HG03045 (cell line): ENCODE measurements around the gene PTPRD.
"Not testable (repeated sequence)": the region's sequence is repeated elsewhere in the genome, so short reads cannot be mapped to it uniquely, and the experiment has no call there.

Experiments used
- ATAC-seq: cut with Tn5 transposase; IDR thresholded peaks from one replicate; pipeline ENCODE4 v1.9.1; 2021; ENCODE audit warnings: mild to moderate bottlenecking, moderate library complexity; ENCODE audit not compliant: unreplicated experiment

PTPRD gene

DNA sequence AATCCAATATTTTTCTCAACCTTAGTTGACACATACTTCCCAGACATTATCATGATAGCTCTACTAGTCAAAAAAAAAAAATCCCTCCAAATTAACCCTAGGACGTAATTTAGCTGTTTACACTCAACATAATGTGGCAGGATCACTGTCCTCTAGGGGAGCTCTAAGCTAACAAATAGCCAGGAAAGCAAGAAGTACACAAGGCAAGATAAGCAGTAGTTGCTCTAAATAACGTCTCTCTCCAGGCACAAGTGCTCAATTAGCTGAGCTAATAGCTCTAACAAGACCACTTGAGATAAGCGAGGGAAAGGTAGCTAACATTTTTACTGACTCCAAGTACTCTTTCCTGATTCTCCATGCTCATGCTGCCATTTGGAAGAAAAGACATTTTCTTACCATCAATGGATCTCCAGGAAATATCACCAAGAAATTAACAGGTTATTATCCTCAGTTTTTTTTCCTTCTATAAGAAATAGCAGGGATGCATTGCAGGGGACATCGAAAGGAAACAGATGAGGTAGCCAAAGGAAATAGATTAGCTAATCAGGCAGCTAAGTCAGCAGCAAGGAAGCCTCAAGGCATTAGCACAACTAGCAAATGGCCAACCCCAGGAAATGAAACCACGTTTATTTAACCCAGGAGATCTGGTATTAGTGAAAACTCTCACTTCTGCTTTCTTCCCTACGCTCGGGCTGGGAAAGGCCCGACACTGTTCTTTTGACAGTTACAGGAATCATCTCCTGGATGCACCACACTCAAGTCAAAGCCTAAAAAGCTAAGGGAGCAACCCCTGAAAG is 614.1 kb downstream of the PTPRD start:
- ATAC-seq, result no peak

- no peak for ATAC-seq
Observed at GRCh38 chr9:9997585-9997984, 615.2 kb downstream of the PTPRD start.

GRCh38 chr9:9996259-9996658 is 616.5 kb downstream of the PTPRD start:
- ATAC-seq, result no peak

DNA sequence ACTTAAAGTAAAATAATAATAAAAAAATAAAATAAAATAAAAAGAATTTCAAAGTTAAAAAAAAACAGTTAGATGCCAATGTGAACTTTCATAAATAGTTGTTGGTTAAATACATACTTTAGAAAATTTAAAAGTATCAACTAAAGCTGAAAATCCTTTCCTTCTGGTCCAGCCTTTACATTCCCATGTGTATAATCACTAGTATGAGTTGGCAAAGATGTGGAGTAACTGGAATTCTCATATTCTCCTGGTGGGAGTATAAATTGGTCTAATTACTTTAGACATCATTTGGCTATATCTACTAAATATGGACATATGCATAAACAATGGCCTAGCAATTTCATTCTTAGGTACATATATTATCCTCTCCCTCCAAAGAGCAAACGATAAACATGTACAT is 619.9 kb downstream of the PTPRD start:
- ATAC-seq, result no peak

GRCh38 chr9:9973062-9973461 is 639.7 kb downstream of the PTPRD start:
- ATAC-seq, result no peak

DNA sequence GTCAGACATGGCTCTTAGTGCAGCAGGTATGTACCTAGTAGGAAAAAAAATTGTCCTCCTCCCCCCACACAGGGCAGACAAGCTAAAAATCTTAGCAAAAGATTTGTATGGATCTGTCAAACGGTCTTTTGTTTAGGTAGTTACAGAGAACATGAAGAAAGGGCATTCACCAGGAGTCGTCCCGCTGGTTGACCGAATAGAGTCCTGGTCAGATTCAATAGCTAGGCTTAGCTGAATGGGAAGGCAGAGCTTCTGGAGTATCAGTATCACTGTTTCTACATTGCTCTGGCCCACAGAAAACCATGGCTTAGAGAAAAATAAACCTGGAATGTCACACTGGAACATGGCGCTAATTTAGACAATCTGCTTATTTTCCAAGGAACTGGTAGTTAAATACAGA is 642.3 kb downstream of the PTPRD start:
- no peak for ATAC-seq

GRCh38 chr9:9963841-9964240 is 649.0 kb downstream of the PTPRD start:
- ATAC-seq, result no peak

- no peak for ATAC-seq
Observed at GRCh38 chr9:9961934-9962333, 650.9 kb downstream of the PTPRD start.

DNA sequence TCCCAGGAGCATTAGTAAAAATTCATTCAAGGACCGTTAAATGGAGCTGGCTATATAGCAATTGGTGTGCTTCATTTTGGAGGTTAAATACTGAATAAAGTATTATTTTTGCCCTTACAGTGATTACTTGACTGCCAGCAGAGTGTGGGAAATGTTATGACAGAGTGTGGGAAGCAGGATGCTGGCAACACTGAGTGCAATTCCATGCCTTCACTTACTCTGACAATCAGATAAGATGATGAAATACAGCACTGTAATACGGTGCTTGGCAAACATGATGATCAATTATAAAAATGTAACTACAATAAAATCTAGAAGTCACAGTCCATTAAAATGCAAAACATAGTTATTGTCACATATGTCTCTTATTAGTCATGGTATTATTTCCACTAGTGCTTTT is 651.3 kb downstream of the PTPRD start:
- no peak for ATAC-seq

DNA sequence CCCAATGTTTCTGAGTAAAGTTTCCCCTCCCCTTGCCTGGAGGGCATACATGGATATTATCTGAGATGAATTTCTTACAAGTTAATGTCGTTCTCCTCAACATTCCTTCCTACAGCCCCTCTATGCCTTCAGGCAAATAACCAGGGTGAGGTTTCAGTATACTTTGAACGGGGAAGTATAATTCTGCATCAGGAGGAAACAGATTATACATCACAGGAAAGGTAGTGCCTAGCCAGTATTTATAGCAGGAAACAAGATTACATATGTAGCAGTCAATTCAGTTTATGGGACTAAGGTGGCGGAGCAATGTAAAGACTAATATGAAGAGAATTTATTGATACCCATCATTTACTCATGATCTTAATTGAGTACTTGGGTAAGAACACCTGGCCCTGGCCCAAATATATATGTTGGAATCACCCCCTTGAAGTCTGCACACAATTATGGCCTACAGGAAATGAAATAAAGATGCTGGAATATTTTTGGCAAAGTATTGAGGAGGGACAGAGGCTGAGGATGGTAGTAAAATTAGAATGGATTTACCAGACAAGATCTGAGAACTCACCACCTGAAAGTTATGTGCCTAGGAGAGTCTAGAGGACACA is 661.1 kb downstream of the PTPRD start:
- no peak for ATAC-seq

- no peak for ATAC-seq
Observed at GRCh38 chr9:9950813-9951212, 662.0 kb downstream of the PTPRD start.

- no peak for ATAC-seq
Observed at GRCh38 chr9:9949978-9950377, 662.8 kb downstream of the PTPRD start.

DNA sequence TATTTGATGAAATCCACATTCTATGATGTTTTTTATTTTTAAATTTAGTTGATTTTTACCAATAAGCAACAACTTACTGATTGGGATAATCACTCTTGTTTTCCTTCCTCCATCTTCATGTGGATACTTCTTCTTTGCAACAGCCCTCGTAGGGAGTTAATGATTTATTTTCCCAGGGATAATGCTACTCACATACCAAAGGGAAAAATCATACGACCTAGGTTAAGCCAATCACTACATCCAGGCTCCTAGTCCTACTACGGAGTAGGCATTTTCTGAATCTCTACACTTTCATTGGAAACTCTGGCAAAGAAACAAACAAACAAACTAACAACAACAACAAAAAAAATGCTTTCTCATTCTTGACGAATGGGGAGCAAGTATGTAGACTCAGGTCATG is 663.4 kb downstream of the PTPRD start:
- ATAC-seq, result no peak

DNA sequence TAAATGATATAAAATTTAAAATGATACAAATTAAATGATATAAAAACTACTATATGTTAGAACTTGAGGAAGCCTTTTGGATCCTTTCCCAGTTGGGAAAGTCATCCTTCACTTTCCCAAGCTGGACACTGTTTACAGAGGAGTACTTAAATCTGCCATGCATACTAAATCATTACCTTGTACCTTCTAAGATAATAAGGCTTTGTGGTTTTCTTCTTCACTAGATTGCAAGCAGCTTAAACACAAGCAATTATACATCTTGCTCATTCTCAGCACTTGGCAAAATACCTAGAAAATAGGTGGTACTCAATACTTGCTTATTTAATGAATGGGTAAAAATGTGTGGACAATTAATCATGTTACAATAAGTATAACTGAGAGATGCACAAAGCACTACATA is 666.8 kb downstream of the PTPRD start:
- no peak for ATAC-seq

GRCh38 chr9:9942764-9943424 is 669.9 kb downstream of the PTPRD start:
- ATAC-seq, result peak; percentile 68

DNA sequence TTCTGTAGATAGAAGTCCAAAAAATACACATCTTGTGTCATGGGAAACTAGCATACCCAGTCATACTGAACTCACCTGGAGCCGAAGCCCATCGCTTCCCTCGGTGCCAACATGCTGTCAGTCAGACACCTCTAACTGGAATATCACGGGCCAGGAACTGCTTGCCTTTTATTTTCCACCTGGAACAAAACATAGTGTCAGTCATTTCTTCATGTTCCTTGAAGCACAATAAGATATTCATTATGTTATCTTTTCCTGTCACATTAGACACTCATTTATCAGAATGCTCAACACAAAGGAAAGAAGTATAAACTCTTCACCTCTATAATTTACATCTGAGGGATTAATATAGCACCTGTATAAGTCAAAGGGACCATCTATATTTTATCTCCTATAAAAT is 674.4 kb downstream of the PTPRD start:
- no peak for ATAC-seq

GRCh38 chr9:9931464-9931863 is 681.3 kb downstream of the PTPRD start:
- ATAC-seq, result not testable (repeated sequence)

DNA sequence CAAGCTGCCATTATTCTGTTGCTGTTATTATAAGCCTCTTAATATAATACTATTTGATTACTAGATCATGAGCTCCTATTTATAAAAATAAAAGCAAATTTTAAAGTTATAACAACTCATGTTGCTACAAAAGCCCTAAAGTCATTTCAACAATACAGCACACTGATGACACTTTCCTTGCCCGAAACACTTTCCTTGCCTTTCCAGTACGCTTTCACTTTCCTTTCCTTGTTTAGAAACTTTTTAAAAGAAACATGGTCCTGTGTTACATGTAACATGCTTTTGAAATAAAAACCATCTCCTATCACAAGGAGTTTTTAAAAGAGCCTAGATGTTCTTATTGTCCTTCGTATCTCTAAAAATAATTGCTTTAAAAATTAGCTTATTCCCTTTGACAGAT is 688.4 kb downstream of the PTPRD start:
- no peak for ATAC-seq

GRCh38 chr9:9921805-9922204 is 691.0 kb downstream of the PTPRD start:
- no peak for ATAC-seq

- no peak for ATAC-seq
Observed at GRCh38 chr9:9920425-9921060, 692.3 kb downstream of the PTPRD start.

DNA sequence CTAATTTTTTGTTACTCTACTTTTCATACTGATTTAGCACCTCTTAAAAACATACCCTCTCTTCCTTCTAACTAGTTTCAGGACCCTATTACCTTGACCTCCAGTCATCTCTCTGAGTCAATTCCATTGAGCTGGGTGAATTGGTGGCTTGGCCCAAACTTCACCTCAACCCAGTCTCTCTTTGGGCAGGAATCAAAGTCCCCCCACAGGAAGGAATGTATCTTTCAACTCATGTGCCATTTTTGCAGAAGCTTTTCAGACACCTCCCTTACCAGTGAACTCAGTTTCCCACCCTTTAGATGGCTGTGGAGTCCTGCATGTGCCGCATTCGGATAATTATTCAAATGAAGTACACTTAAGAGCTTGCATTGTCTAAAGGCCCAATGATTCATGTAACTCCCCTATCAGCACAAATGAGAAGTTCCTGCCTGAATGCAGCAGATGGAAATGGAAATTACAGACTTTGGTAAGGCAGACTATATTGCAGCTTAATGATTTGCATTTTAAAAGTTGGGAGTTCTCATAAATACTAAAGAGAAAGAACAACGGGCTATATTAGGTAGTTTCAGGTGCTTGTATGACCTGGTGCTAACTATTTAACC is 693.5 kb downstream of the PTPRD start:
- no peak for ATAC-seq
